GM12873 (cell line): Measurements from ENCODE around the gene MAML1.

ENCODE experiments used
- TF ChIP-seq, protein P1 (sequence below): IDR thresholded peaks from 2 replicates; pipeline ENCODE4 v1.5.1; 2012; ENCODE audit warnings: low read depth, mild to moderate bottlenecking, moderate library complexity, low read length, control low read depth; ENCODE audit not compliant: insufficient read depth; ENCODE audit errors: missing control alignments

The MAML1 gene

DNA sequence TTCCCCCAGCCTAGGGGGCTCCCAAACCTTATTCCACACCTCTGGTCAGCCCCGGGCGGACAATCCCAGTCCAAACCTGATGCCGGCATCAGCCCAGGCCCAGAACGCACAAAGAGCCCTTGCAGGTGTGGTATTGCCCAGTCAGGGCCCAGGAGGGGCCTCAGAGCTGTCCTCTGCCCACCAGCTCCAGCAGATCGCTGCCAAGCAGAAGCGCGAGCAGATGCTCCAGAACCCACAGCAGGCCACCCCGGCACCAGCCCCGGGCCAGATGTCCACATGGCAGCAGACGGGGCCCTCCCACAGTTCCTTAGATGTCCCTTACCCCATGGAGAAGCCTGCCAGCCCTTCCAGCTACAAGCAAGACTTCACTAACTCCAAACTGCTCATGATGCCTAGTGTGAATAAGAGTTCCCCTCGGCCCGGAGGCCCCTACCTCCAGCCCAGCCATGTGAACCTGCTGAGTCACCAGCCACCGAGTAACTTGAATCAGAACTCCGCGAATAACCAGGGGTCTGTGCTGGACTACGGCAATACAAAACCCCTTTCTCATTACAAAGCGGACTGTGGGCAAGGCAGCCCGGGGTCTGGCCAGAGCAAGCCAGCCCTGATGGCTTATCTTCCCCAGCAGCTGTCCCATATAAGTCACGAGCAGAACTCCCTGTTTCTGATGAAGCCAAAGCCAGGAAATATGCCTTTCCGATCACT, 33.6 kb downstream of the MAML1 start:
- TF ChIP-seq, protein P1, sequence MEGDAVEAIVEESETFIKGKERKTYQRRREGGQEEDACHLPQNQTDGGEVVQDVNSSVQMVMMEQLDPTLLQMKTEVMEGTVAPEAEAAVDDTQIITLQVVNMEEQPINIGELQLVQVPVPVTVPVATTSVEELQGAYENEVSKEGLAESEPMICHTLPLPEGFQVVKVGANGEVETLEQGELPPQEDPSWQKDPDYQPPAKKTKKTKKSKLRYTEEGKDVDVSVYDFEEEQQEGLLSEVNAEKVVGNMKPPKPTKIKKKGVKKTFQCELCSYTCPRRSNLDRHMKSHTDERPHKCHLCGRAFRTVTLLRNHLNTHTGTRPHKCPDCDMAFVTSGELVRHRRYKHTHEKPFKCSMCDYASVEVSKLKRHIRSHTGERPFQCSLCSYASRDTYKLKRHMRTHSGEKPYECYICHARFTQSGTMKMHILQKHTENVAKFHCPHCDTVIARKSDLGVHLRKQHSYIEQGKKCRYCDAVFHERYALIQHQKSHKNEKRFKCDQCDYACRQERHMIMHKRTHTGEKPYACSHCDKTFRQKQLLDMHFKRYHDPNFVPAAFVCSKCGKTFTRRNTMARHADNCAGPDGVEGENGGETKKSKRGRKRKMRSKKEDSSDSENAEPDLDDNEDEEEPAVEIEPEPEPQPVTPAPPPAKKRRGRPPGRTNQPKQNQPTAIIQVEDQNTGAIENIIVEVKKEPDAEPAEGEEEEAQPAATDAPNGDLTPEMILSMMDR: no peak

DNA sequence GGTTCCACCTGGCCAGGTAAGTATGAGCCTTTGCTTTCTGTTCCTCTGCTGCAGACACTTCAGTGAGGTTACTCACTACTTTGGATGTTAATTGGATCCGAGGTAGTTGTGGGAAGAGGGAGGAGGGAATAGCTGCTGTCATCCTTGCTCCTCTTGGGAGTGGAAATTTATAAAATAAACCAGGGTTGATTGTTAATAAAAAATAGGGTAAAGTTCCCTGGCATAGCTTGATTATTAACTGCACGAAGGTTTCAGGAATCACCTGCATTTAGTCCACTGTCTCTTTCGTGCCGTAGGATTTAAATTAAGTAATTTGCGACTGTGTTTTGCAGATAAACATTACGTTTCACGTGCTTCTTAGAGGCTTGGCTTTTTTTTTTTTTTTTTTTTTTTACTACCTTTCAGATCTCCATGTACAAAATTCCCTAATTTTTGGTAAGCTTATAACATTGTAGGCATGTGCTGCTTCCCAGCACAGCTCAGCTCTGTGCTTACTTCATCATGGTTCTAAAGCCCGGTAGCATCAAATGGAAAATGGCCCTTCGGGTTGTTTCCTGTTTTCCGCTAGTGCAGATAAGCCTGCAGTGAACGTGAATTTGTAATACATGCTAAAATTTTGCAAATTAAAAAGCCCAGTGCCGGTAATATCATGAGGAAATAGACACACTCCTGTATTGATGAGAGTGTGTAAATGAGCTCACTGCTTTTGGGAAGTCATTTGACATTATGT, 34.3 kb downstream of the MAML1 start:
- TF ChIP-seq, protein P1: no peak

DNA sequence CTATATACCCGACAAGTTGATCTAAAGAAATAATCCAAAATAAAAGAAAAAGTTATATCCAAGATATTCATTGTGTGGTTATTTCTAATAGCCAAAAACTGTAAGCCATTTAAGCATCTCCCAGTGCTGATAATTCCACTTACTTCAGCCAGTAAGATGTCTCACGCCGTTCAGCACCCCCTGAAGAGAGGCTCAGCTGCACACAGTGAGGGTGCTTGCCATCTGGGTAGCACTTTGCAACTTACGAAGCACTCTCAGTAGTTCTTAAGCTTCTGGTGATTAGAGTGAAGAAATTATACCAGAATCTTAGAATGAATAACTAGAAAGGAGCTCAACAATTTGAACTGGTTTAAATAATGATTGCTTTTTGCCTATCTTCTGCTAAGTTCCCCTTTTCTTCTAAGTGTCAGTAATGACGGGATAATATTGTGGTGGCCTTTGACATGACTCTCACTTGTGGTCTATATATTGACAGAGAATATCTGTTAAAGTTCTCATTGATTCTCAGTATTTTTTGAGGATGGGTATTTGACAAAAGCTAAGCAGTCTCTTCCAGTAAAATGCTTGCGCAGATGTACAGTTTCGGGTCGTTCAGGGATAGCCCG, 35.0 kb downstream of the MAML1 start:
- TF ChIP-seq, protein P1: no peak

DNA sequence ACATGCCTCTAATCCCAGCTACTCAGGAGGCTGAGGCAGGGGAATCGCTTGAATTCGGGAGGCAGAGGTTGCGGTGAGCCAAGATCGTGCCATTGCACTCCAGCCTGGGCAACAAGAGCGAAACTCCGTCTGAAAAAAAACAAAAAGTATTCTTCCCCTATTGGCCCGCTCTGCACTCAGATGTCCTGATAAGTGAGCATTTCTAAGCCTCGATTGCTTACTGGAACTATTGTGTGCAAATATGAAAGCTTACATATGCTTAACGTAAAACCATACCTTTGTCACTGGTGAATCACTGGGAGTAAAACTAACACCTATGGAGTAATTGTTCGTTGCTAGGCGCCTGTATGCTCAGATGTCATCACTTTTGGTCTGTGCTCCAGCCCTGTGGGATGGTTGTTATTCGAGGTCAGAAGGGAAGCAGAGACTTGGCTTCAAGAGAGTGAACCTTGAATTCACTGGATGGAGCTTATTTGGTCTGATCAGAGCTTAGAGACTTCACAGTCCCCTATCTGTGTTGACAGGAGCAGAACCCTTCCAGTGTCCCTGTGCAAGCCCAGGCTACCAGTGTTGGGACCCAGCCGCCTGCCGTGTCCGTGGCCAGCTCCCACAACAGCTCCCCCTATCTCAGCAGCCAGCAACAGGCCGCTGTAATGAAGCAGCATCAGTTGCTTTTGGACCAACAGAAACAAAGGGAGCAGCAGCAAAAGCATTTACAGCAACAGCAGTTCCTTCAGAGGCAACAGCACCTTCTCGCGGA, 35.9 kb downstream of the MAML1 start:
- TF ChIP-seq, protein P1: no peak

DNA sequence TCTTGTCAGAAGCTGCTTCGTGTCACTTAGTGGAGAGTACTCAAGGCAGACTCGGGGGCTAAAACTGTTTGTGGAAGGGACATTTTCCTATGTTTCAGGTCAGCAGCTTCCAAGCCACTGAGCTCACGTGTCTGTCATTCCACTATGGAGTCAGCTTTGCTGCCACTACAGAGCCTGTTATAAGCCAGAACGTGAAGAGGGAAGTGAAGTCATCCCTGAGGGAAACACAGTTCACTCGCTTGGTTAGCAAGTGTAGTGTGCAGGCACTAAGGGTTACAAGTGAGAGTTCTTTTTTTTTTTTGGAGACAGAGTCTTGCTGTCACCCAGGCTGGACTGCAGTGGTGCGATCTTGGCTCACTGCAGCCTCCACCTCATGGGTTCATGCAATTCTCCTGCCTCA, 36.6 kb downstream of the MAML1 start:
- TF ChIP-seq, protein P1: no peak

DNA sequence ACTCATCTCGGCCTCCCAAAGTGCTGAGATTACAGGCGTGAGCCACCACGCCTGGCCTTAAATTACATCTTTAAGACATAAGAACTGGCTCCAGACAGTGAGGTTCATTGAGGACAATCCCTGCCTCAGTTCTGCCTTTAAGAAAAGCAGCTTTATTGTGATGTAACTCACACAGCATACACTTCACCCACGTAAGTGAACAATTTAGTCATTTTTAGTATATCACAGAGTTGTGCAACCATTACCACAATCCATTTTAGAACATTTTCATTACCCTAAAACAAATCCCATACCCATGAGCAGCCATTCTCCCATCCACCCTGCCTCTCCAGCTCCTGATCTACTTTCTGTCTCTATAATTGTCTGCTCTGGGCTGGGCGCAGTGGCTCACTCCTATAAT, 37.2 kb downstream of the MAML1 start:
- TF ChIP-seq, protein P1: no peak
